ENCODE data around the gene SURF1.
"Not testable (repeated sequence)": the region's sequence is repeated elsewhere in the genome, so short reads cannot be mapped to it uniquely, and the experiment has no call there.

Gene SURF1

DNA sequence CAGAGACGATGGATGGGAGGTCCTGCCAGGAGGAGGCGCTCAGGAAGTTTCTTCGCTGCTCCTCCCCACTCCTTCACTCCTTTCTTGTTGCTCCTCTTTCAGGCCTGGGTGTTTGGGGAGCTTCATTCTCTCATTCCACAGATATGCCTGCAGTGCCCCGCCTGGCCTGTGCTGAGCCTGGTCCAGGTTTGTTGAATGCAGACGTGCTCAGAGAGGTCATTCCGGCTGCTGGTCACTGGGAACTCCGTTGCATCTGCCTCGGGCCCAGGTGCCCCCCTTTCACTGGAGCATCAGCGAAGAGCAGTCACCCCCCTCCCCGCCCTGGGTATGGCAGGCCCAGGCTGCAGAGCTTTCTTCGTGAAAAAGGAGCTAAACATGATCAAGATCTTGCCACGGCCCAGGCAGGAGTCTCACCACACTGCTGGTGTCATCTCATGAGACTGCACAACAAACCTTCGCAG lies 35.8 kb downstream of the SURF1 start:
- no peak for FAIRE-seq

GRCh38 chr9:133317551-133317950 lies 38.7 kb downstream of the SURF1 start:
- not testable (repeated sequence) for FAIRE-seq

DNA sequence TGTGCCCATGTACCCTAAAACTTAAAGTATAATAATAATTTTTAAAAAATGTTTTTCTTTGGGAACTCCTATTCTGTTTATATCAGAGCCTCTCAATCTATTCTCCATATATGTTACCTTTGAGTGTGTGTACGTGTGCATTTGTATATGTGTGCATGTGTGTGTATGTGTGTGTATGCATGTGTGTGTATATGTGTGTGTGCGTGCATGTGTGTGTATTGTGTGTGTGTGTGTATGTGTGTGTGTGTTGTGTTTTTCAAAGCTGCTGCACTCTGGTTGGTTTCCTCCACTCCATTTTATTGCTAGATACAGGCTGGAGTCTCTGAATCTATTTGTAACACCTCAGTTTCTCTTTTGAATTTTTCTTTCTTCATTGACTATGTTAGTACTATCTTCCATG lies 40.3 kb downstream of the SURF1 start:
- FAIRE-seq, result no peak

GRCh38 chr9:133309608-133310007 lies 46.7 kb downstream of the SURF1 start:
- FAIRE-seq, result no peak

DNA sequence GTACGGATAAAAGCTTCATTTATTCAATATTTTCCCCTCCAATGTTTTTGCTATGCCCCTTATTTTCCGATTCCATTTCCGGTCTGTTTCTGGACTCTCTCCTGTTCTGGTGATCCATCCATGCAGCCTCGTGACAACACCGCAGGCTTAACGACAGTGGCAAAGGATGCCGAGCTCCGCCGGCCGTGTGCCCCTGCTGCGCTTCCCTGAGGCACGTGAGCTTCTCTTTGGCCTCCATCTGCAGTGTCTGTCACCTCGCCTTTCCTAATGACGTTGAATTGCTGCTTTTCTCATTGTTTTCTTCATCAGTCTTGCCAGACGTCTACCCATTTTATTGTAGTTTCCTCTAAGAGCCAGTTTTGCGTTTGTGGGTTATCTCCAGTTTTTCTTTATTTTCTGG lies 49.0 kb downstream of the SURF1 start:
- no peak for FAIRE-seq

DNA sequence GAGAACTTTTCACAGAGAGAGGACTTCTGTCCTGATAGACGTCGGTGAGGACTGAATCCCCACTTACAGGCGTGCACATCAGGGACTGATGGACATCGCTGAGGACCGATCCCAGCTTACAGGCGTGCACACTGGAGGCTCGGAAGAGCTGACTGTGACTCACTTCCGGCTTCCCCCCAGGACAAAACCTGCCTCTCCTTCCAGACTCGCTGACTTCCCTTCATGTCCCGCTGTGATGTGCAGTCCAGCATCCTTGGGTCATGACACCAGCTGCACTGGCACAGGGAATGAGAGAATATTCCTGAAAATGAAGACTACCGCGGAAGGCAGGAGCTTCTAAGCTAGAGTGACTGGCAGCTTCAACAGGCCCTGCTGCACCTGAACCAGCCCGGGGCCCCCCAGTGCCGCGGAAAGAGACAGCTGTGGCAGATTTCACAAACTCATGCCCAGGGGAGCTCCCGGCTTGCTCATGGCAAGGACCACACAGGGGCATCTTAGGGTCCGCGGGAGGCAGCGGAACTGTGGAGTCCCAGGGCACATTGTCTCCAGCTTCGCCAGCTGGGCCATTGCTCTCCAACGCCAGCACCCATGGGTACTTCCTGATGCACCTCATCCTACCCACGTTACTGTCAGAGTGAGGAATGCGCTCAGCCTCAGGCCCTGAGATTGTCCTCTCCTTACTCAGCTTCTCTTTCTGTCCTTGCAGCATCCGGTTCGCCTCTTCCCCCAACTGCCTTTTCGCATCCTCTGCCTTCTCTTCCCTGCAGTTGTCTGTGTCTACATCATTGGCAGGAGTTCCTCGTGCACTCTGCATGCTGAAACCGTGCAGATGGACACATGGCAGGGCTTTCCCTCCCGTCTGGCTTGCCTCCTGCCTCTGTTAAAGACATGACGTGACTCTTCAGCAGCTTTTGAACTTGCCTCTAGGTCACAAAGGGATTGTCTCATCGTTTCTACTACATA lies 49.8 kb downstream of the SURF1 start:
- no peak for FAIRE-seq

DNA sequence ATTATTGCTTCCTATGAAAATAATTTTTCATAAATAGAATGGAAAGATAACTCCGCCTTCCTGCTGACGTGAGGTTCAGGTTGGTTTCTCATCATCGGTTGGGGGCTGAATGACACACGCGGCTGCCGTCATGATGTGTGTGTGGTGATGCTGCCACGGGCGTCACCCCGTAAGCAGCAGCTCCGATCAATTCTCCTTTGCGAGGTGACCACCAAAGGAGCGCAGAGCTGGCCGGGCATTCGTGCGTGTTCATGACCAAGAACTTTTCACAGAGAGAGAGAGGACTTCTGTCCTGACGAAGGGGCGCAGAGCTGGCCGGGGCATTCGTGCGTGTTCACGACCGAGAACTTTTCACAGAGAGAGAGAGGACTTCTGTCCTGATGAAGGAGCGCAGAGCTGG lies 50.6 kb downstream of the SURF1 start:
- FAIRE-seq, result no peak

- no peak for FAIRE-seq
Measured at GRCh38 chr9:133304477-133305377, 51.6 kb downstream of the SURF1 start.

DNA sequence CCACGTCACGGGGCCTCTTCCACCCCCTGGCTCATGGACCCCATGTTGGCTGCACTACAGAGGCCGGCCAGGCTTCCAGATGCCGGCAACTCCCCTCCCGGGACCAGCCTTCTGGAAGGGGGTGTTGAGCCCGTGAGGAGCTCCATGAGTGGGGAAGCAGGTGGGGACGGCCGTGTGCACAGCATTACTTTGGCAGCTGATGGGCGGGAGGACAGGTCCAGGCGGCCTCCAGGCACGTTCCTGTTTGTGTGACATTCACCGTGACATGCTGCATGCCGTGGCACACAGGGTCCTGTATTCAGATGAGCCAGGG lies 52.2 kb downstream of the SURF1 start:
- FAIRE-seq, result no peak

GRCh38 chr9:133303266-133304157 lies 52.8 kb downstream of the SURF1 start:
- FAIRE-seq, result no peak
